GM19328 (cell line): Measurements from ENCODE around the gene NOS1AP.

Source experiments
- ATAC-seq: cut with Tn5 transposase; IDR thresholded peaks from one replicate; pipeline ENCODE4 v1.9.1; 2021; ENCODE audit warnings: mild to moderate bottlenecking, moderate library complexity; ENCODE audit not compliant: unreplicated experiment

The NOS1AP gene

DNA sequence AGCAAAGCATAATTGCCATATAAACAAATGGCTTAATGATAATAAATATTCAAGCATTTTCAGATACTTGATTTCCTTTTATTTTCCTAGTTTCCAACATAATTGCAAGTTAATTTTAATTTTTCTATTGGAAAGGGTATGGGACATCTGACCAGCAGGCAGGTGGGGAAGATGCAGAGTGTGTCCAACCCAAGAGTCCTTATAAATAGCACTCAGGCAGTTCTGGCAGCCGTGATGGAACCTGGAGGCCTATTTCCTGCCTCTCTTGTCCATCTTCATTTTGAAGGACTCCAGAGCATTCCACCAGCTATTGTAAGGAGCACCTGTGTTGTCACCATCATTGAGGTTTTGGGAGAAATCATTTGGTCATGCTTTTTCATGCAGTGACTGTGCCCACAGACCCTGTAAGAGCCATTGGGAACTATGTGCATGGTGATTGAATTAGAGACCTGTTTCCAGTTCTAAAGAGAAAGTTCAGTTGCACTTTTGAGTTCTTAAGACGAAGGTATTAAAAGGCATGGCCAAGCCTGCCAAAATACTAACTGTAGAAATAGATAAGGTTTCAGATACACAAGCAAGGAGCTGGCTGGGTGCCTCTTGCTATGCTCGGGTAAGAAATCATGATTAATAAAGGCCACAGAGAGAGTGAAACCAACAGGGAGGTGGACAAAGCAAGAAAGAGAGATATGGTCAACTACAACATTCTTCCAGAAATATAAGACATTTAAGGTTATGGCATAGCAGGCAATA is 214.9 kb downstream of the NOS1AP start:
- no peak for ATAC-seq

GRCh38 chr1:162285149-162285561 is 215.7 kb downstream of the NOS1AP start:
- no peak for ATAC-seq

DNA sequence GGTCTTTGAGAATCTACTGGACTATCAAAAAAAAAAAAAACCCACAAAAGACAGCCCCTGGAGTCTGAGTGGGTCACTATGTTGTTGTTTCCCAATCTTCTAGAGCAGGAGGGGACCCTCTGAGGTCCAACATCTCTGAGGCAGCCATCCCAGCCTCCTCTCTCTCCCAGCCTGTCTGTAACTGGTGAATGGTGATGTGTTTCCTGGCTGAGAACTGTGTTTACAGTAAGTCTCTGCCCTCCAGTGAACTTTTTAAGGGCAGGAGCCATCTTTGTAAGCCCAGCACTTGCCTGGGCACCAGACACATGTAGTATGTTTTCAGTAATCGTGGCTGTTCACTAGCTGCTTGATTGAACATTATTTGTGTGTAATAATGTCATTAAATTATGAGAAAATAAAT is 221.5 kb downstream of the NOS1AP start:
- ATAC-seq = no peak

- ATAC-seq = no peak
These were observed 222.9 kb downstream of the NOS1AP start for GRCh38 chr1:162292422-162292849.

DNA sequence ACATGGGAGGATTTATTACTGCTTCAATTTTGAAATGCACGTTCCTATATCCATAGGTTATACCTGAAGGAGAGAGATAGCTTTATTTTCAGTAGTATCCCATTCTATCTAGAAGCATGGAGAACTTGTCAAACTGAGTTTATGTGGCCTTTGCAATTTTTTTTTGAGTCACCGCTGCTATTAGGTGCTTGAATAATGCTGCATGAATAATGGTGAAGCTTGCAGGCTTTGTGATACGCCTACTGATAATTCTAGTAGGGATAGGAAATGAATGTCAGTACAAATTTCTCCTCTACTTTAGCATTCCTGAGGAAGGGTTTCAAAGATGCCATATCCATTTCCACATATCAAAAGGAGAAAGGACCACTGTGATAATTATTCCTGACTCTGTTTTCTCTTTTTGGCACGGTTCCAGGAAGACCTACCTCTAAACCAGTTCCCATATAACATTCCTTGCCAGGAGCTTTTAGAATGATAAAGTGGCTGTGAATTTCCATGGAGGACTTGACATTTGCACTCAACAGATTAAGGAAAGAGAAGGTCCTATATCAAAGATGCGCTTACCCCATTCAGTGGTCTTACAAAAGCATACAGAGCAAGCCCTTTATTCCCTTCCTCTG is 223.7 kb downstream of the NOS1AP start:
- ATAC-seq = no peak

DNA sequence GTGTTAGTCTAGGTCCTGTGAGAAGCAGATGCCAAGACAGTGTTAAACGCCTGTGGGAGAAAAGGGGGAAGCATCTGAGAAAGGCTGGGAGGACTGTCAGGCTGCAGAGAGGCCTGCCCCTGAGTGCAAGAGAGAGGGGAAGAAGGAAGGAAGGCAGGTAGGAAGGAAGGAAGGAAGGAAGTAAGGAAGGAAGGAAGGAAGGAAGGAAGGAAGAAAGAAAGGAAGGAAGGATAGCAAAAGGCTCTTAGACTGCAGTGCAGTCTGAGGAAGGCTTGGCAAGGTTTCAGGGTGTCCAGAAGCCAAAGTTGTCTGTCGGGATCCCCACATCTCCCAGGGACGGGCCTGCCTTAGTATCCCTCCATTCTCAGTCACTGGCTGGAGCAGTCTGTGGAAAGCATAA is 224.5 kb downstream of the NOS1AP start:
- no peak for ATAC-seq

DNA sequence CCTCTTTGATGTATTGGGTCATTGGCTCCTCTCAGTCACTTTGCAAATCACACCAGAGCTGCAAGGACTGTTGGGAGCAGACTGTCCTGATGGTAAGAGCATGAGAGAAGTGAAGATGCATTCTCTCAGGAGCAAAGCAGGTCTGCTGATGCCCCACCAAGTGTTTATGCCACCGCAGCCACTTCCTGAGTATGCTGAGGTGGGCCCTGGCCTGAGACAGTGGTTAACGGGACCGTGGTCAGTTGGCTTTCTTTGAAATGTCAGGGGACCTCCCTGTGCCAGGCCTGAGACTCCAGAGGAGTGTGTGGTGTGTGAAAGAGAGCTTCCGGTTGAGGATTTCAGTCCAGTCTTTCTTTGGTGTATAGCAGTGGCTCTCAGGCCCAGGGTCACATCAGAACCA is 227.7 kb downstream of the NOS1AP start:
- no peak for ATAC-seq

DNA sequence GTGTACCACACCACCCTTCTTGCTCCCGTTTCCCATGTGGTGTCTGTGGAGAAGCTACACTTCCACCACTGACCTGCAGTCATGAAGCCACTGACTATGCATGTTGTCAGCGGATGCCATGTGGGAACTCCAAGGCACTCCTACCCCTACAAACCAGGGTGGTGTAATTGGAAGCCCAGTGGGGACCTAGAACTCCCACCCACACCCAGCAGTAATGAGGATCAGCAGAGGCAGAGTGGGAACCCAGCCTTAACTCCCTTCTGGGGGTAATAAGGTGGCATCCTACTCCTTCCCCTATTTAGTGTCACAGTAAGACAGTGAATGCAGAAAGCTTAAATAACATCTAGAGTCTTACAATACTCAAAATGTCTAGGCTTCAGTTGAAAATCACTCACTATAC is 228.8 kb downstream of the NOS1AP start:
- no peak for ATAC-seq

GRCh38 chr1:162299018-162299417 is 229.5 kb downstream of the NOS1AP start:
- no peak for ATAC-seq

- no peak for ATAC-seq
These were observed 230.8 kb downstream of the NOS1AP start for GRCh38 chr1:162300057-162300917.

DNA sequence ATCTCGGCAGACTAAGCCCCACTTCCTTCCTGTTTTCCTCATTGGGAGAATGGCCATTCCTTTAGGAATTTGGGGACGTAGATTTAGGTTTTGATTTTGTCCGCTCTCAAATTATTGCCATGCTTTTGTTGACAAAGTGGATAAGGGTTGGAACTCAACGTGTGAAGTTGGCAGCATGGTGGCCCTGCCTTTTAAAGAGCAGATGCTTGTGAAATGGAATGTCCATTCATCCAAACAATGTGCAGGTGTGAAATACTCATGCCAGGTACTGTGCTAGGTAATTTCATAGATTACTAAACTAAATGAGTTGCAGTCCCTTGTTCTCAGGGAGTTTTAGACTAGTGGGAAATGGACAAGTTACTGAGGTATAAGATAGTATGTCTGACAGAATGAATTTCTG is 232.2 kb downstream of the NOS1AP start:
- ATAC-seq = no peak

DNA sequence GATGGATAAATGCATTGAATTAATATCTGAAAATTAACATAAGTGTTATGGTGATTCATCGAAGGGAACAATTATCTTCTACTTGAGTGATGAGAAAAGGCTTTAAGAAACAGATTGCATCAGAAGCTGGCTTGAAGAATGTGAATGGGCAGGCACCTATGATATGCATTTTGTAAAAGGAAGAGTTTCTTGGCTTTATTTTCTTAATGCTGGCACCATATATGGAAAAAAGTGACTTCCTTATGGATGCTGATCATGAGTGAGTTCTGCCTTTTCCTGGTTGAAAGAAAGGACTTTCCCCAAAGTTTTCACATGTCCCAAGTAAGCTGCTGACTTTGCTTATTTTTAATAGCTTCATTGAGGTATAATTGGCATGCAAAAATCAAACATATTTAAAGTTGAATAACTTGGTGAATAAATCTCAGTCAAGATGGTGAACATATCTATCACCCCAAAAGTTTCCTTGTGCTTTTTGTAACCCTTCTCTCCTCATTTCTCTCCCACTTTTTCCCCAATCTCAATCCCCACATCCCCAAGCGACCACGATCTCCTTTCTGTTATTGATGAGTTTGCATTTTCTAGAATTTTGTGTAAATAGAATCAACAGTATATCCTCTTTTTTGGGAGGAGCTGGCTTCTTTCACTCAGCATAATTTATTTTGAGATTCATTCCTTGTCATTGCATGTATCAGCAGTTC is 233.0 kb downstream of the NOS1AP start:
- no peak for ATAC-seq

DNA sequence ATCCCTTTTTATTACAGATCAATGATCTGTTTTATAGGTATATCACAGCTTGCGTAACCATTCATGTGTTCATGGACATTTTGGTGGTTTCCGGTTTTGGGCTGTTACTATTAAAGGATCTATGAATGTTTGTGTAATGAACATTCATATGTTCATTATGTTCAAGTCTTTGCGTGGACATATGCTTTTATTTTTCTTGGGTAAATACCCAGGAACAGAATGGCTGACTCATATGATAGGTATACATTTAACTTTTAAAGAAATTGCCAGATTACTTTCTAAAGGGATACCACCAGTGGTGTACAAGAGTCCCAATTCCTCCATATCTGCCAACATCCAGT is 233.5 kb downstream of the NOS1AP start:
- no peak for ATAC-seq

DNA sequence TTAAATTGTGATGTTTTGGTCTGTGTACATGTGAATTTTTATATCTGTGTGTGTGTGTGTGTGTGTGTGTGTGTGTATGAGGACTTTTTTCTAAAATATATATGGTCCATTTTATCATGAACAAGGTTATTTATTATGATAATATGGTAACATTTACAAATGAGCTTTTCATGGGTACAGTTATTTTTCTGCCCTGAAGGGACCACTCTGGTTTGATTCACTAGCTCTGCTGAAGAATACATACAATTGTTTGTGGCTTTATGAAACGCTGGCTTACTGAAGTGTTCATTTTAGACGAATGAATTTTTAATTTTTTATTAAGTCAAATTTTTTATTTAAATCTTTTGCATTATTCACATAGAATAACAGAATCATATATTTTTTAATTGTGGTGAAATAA is 235.2 kb downstream of the NOS1AP start:
- no peak for ATAC-seq

DNA sequence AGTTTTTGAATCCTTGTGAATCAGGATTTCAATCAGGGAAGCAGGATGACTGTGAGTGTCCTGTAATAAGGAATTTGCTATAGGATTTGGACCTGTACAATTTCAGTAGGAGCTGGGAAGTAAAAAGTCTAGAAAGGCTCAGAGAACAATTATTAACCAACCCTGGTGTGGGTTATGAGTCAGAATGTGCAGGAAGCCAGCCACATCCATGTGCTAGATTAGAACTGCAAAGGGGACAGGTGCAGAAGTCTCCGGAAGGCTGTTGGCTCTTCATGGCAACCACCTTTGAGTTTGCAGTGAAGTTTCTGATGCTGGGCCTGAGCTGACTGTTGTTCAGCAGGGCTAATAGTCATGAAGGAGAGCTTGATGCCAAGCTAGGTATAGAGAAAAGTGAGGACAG is 236.5 kb downstream of the NOS1AP start:
- no peak for ATAC-seq

GRCh38 chr1:162310337-162310736 is 240.8 kb downstream of the NOS1AP start:
- no peak for ATAC-seq

DNA sequence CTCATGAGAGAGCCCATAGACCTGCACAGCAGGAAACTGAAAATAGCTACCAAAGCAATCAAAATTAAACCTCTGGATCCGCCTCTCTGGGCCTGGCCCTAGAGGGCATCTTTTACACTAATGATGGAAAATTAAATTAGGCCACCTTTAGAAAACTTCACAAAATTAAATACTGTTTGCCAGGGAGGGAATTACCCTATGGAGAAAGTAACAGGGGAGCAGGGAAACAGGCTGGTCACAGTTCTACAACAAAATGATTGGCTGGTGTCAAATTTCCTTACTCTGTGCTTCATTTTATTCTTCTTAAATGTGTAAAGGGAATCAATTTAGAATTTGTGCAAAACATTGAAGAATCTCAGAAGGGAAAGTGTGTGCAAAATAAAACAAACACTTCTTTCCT is 244.7 kb downstream of the NOS1AP start:
- ATAC-seq = no peak

GRCh38 chr1:162315673-162316072 is 246.2 kb downstream of the NOS1AP start:
- no peak for ATAC-seq

GRCh38 chr1:162316187-162316586 is 246.7 kb downstream of the NOS1AP start:
- no peak for ATAC-seq

DNA sequence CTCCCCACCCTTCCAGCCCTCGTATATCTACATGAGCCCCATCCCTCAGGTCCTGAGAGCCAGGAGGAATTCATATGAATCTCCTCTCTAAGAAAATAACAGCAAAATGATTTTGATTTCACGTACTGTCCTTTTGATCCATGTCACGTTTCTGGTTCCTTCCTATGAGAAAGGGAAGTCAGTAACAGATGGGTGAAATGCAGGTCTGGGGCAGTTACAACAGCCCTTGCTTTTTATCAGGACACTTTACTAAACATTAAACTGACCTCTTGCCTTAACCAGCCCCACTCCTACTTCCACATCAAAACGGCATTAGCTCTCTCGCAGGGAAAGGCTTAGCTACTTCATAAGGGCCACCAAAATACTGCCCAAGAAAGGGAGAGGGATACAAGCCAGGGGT is 248.1 kb downstream of the NOS1AP start:
- no peak for ATAC-seq

- no peak for ATAC-seq
These were observed 250.1 kb downstream of the NOS1AP start for GRCh38 chr1:162319493-162320175.
